Neuronal stem cell (in vitro differentiated cells): Measurements from ENCODE around the gene FOXP1.

ENCODE experiments used
- DNase-seq: peaks from one replicate; pipeline ENCODE4 v3.0.0-alpha.2; 2013; ENCODE audit warnings: low spot score
- H2AFZ ChIP-seq: one replicate; pipeline ENCODE4 v1.6.1; 2013; ENCODE audit warnings: mild to moderate bottlenecking, low read length, inconsistent platforms
- H2AK5ac ChIP-seq: 2 replicates; pipeline ENCODE4 v1.6.1; 2013; ENCODE audit warnings: low read depth, mild to moderate bottlenecking, inconsistent platforms, low read length, moderate library complexity, mixed read lengths
- H2BK120ac ChIP-seq: 2 replicates; pipeline ENCODE4 v1.6.1; 2013; ENCODE audit warnings: low read depth, mild to moderate bottlenecking, inconsistent platforms, low read length, moderate library complexity, mixed read lengths
- H2BK12ac ChIP-seq: one replicate; pipeline ENCODE4 v1.6.1; 2013; ENCODE audit warnings: low read length, inconsistent platforms
- H2BK15ac ChIP-seq: 2 replicates; pipeline ENCODE4 v1.6.1; 2013; ENCODE audit warnings: mild to moderate bottlenecking, low read length, inconsistent platforms, mixed read lengths
- H2BK5ac ChIP-seq: one replicate; pipeline ENCODE4 v1.6.1; 2013; ENCODE audit warnings: inconsistent platforms, mild to moderate bottlenecking, low read length, moderate library complexity
- H3K14ac ChIP-seq: one replicate; pipeline ENCODE4 v1.6.1; 2013; ENCODE audit warnings: low read length, inconsistent platforms
- H3K18ac ChIP-seq: 2 replicates; pipeline ENCODE4 v1.6.1; 2013; ENCODE audit warnings: low read length, inconsistent platforms
- H3K23ac ChIP-seq: 2 replicates; pipeline ENCODE4 v1.6.1; 2013; ENCODE audit warnings: low read depth, mild to moderate bottlenecking, mixed read lengths, low read length, inconsistent platforms; ENCODE audit not compliant: poor library complexity
- H3K27ac ChIP-seq: replicated peaks from 3 replicates; pipeline ENCODE4 v1.5.1; 2013; ENCODE audit warnings: low read length, inconsistent platforms
- H3K27me3 ChIP-seq, 3 experiments: 2 replicates each; pipeline ENCODE4 v1.6.1; 2013; ENCODE audit warnings: low read length in 3 of 3, mild to moderate bottlenecking in 2 of 3, inconsistent platforms in 1 of 3, low read depth in 1 of 3, mixed read lengths in 1 of 3, moderate library complexity in 1 of 3; ENCODE audit not compliant: control insufficient read depth in 3 of 3, insufficient read depth in 3 of 3
- H3K36me3 ChIP-seq, 2 donors: replicated peaks in 1 of 2; 2 replicates each; pipeline ENCODE4 v1.6.1; 2013; ENCODE audit warnings: low read length in 2 of 2; ENCODE audit not compliant: control insufficient read depth in 2 of 2, insufficient read depth in 2 of 2
- H3K4ac ChIP-seq: 2 replicates; pipeline ENCODE4 v1.6.1; 2013; ENCODE audit warnings: inconsistent platforms, mild to moderate bottlenecking, low read length, moderate library complexity
- H3K4me1 ChIP-seq, 2 donors: 1 replicate in 1 of 2; 2 replicates in 1 of 2; pipeline ENCODE4 v1.6.1; 2013; ENCODE audit warnings: low read length in 2 of 2, low read depth in 1 of 2; ENCODE audit not compliant: control insufficient read depth in 2 of 2, insufficient read depth in 1 of 2
- H3K4me2 ChIP-seq: one replicate; pipeline ENCODE4 v1.6.1; 2013; ENCODE audit warnings: mild to moderate bottlenecking, low read length, inconsistent platforms; ENCODE audit not compliant: insufficient read depth, poor library complexity, severe bottlenecking
- H3K4me3 ChIP-seq, 2 donors: 2 replicates each; pipeline ENCODE4 v1.5.1; 2013; ENCODE audit warnings: low read length in 2 of 2, mild to moderate bottlenecking in 2 of 2, inconsistent platforms in 1 of 2, moderate library complexity in 1 of 2
- H3K79me1 ChIP-seq: one replicate; pipeline ENCODE4 v1.6.1; 2013; ENCODE audit warnings: low read depth, mild to moderate bottlenecking, inconsistent platforms, low read length, moderate library complexity
- H3K9ac ChIP-seq: one replicate; pipeline ENCODE4 v1.6.1; 2013; ENCODE audit warnings: mild to moderate bottlenecking, low read depth, low read length, inconsistent platforms; ENCODE audit not compliant: poor library complexity
- H3K9me3 ChIP-seq, 2 donors: replicated peaks in 1 of 2; 2 replicates each; pipeline versions ENCODE3 to v1.6.1; 2013; ENCODE audit warnings: low read length in 2 of 2, mild to moderate bottlenecking in 2 of 2, inconsistent platforms in 1 of 2, low read depth in 1 of 2, mixed read lengths in 1 of 2, moderate library complexity in 1 of 2; ENCODE audit not compliant: control insufficient read depth in 2 of 2, insufficient read depth in 1 of 2
- H4K8ac ChIP-seq: one replicate; pipeline ENCODE4 v1.6.1; 2013; ENCODE audit warnings: low read depth, mild to moderate bottlenecking, inconsistent platforms, low read length, moderate library complexity
- H4K91ac ChIP-seq: one replicate; pipeline ENCODE4 v1.6.1; 2013; ENCODE audit warnings: low read length, low read depth, mild to moderate bottlenecking, inconsistent platforms; ENCODE audit not compliant: poor library complexity
- WGBS, 2 donors: extraction: QIAGEN DNeasy Blood & Tissue Kit; methylation state at CpG; one replicate each; pipeline ENCODE4 v1.1.7; 2013; ENCODE audit warnings: missing lambda C conversion rate in 2 of 2, mixed read lengths in 1 of 2; ENCODE audit not compliant: insufficient read length in 2 of 2, insufficient replicate concordance in 1 of 2; ENCODE audit errors: extremely low coverage in 2 of 2; 5-methylcytosine and 5-hydroxymethylcytosine counted together

The FOXP1 gene

DNA sequence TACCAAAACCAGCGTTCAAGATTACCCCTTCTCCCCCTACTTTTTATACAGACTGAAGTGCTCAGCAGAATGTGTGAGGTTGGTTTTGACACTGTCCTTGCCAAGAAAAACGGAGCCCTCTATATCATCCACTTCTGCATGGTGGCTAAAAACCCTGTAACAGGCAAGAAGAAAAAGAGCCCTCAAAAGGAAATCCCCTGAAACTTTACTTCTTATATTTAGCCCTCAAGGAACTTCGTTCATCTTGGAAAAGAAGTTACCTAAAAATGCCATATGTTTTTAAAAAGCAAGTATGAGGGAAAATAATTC lies 473.6 kb downstream of the FOXP1 start:
- no peak overlapping the region for H3K18ac ChIP-seq
- H2AK5ac ChIP-seq: no peak overlapping the region
- H3K4me2 ChIP-seq: no peak overlapping the region
- no peak overlapping the region for H2AFZ ChIP-seq
- H3K27ac ChIP-seq: no peak overlapping the region
- H4K8ac ChIP-seq: no peak overlapping the region
- WGBS, 2 donors: no CpG with 5 or more reads among the region's 3 CpGs
- no peaks in the 10 kb centered on the region for H3K9me3 ChIP-seq
- no peak for DNase-seq
- no peak overlapping the region for H4K91ac ChIP-seq
- no peak overlapping the region for H3K9ac ChIP-seq
- no peak overlapping the region for H2BK15ac ChIP-seq
- H3K23ac ChIP-seq: no peak overlapping the region
- no peak overlapping the region for H2BK5ac ChIP-seq
- H3K36me3 ChIP-seq: peaks cover 2 to 10% of the 10 kb centered on the region in 2 donors
- H3K79me1 ChIP-seq: no peaks in the 10 kb centered on the region
- no peak overlapping the region for H3K4ac ChIP-seq
- H3K14ac ChIP-seq: no peak overlapping the region
- peaks cover 1 to 24% of the 10 kb centered on the region in 2 donors for H3K4me1 ChIP-seq
- no peaks in the 10 kb centered on the region for H3K27me3 ChIP-seq
- no peak overlapping the region for H3K4me3 ChIP-seq
- H2BK120ac ChIP-seq: no peak overlapping the region
- no peak overlapping the region for H2BK12ac ChIP-seq

DNA sequence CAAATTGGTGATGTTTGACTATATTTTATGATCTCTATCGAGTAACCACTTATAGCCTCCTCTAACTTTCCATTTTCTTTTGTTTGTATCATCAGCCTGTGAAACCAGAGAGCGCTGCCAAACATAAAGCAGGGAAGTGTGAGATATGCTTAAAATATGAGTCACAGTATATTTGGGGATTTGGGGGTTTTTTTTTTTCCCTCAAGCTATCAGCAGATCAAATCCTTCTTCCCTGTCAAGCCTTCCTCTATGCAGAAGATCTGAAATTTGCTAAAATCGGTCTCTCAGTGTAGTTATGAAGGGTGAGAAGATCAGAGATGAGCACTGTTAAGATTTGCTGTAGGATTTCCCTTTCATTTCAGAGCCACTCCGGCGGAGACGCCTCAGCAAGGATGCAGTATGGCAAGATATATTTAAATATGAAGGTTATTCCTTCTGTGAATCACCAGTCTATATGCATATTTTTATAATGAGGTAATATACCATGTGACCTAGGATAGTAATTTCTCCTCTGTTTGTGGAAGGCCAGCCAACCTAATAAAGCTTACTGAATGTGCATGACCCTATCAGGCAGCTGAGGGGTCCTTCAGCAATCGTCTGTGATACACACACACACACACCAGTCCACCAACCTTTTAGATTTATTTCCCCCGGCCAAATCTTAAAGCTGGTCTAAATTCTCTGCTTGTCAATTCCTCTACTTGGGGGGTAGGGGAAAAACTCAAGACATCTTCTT lies 474.1 kb downstream of the FOXP1 start:
- H2AK5ac ChIP-seq: no peak overlapping the region
- no peak overlapping the region for H2BK120ac ChIP-seq
- no peak for DNase-seq
- H3K79me1 ChIP-seq: no peaks in the 10 kb centered on the region
- no peak overlapping the region for H2BK5ac ChIP-seq
- no peaks in the 10 kb centered on the region for H3K9me3 ChIP-seq
- H4K91ac ChIP-seq: no peak overlapping the region
- no peak overlapping the region for H3K18ac ChIP-seq
- H3K27me3 ChIP-seq: no peaks in the 10 kb centered on the region
- H3K4ac ChIP-seq: no peak overlapping the region
- H3K14ac ChIP-seq: no peak overlapping the region
- no peak overlapping the region for H2AFZ ChIP-seq
- no peak overlapping the region for H3K23ac ChIP-seq
- H3K4me1 ChIP-seq: peaks cover 0 to 20% of the 10 kb centered on the region in 2 donors
- no peak overlapping the region for H3K4me2 ChIP-seq
- no peak overlapping the region for H4K8ac ChIP-seq
- peaks cover 2 to 10% of the 10 kb centered on the region in 2 donors for H3K36me3 ChIP-seq
- H3K4me3 ChIP-seq: no peak overlapping the region
- H3K27ac ChIP-seq: no peak overlapping the region
- no peak overlapping the region for H3K9ac ChIP-seq
- no peak overlapping the region for H2BK12ac ChIP-seq
- no CpG with 5 or more reads among the region's 8 CpGs for WGBS, 2 donors
- no peak overlapping the region for H2BK15ac ChIP-seq

DNA sequence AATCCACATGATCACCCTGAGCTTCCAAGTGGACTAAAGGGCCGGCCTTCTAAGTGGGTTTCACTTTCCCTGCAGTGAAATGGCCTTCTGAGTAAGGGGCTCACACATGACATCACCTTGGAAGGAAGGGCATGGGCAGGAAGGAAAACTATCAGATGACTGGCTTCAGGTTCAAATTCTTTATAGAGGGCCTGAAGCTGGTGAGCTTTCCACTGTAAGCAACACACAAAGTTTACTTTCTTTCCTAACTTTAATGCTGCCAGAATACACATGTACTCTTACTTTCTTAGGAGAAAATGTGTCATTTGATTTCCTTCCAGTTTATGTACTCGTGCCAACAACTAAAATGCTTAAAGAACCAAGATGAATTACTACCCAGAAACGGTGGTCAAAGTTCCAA lies 475.6 kb downstream of the FOXP1 start:
- H3K79me1 ChIP-seq: no peaks in the 10 kb centered on the region
- H4K91ac ChIP-seq: no peak overlapping the region
- H3K27me3 ChIP-seq: no peaks in the 10 kb centered on the region
- no peak overlapping the region for H2BK120ac ChIP-seq
- no peak overlapping the region for H3K23ac ChIP-seq
- no peak overlapping the region for H2AK5ac ChIP-seq
- no peak overlapping the region for H2AFZ ChIP-seq
- H3K4me3 ChIP-seq: no peak overlapping the region
- H3K4me1 ChIP-seq: peaks cover 2 to 27% of the 10 kb centered on the region in 2 donors
- no peak overlapping the region for H3K4me2 ChIP-seq
- DNase-seq: no peak
- H2BK12ac ChIP-seq: no peak overlapping the region
- no CpG with 5 or more reads among the region's 3 CpGs for WGBS, 2 donors
- H2BK15ac ChIP-seq: no peak overlapping the region
- H3K14ac ChIP-seq: no peak overlapping the region
- H3K36me3 ChIP-seq: peaks cover 2 to 10% of the 10 kb centered on the region in 2 donors
- no peak overlapping the region for H3K9ac ChIP-seq
- no peak overlapping the region for H3K18ac ChIP-seq
- no peaks in the 10 kb centered on the region for H3K9me3 ChIP-seq
- no peak overlapping the region for H4K8ac ChIP-seq
- no peak overlapping the region for H3K4ac ChIP-seq
- H3K27ac ChIP-seq: no peak overlapping the region
- no peak overlapping the region for H2BK5ac ChIP-seq

DNA sequence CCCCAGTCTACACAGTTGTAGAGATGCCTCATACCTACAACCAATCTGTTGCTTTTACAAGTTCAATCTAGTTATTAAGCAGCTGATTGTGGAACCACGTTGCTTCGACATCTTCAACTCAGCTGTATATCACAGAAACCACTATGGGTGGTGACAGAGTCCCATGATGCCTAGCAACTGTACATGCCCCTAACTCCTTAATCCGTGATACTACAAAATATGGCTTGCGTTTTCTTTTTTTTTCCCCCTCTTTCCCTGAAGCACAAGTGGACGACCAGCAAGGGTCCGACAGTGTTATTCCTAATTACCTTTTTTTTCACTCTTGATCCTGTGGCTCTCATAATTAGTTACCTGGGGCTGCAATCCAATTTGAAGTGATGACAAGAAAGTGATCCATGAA lies 478.6 kb downstream of the FOXP1 start:
- Histone ChIP-seq H4K8ac (no peak overlapping the region), H3K9ac (no peak overlapping the region), H2AFZ (no peak overlapping the region), H3K36me3 (peaks cover 0 to 4% of the 10 kb centered on the region in 2 donors), H3K23ac (no peak overlapping the region), H3K4me1 (peaks cover 7 to 44% of the 10 kb centered on the region in 2 donors), H3K4me2 (no peak overlapping the region), H3K27ac (no peak overlapping the region), H2BK120ac (no peak overlapping the region), H2BK12ac (no peak overlapping the region), H3K14ac (no peak overlapping the region), H3K18ac (no peak overlapping the region), H3K4me3 (no peak overlapping the region), H2BK15ac (no peak overlapping the region), H3K27me3 (no peaks in the 10 kb centered on the region), H3K79me1 (no peaks in the 10 kb centered on the region), H2BK5ac (no peak overlapping the region), H3K9me3 (no peaks in the 10 kb centered on the region), H3K4ac (no peak overlapping the region), H4K91ac (no peak overlapping the region), H2AK5ac (no peak overlapping the region)
- WGBS, 2 donors: no CpG with 5 or more reads among the region's 6 CpGs
- no peak for DNase-seq
